ENCODE results near the gene DUSP12.
"Not testable (repeated sequence)": the region's sequence is repeated elsewhere in the genome, so short reads cannot be mapped to it uniquely, and the experiment has no call there.

The DUSP12 gene

GRCh38 chr1:161727256-161727924, 22.2 kb upstream of the DUSP12 start:
- DNase-seq: peak; percentile 20

DNA sequence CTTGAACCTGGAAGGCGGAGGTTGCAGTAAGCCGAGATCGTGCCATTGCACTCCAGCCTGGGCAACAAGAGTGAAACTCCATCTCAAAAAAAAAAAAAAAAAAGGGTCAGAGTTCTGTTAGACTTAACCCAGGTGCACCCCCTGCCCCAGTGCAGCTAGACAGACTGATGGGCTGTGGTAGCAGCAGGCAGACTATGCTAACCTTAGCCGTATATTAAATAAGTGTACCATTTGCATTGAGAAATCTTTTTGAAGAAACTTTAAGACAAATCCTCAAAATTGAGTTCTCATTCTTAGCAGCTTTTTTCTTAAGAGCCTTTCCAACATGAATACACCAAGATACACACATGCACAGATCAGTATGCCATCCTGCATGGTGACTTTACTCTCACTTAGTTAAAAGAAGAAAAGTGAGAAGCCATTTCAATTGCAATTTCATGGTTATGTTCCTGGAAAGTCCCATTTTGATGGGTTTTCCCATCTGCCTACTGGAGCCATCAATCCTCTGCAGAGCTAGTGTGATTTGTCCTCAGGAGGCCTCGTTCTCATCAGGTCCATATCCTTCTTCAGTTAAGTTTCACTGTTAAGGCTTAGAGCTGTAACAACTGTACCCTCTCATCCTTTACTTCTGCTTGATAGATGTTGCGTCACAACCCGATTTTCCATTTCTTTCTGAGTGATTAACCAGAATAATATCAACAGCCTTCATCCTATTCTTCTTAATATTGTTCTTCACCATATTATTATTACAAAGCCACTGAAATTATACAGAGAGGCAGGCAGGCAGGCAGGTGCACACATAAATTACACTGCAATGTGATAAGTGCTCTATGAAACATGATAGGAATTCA, 21.0 kb upstream of the DUSP12 start:
- no peak for DNase-seq

DNA sequence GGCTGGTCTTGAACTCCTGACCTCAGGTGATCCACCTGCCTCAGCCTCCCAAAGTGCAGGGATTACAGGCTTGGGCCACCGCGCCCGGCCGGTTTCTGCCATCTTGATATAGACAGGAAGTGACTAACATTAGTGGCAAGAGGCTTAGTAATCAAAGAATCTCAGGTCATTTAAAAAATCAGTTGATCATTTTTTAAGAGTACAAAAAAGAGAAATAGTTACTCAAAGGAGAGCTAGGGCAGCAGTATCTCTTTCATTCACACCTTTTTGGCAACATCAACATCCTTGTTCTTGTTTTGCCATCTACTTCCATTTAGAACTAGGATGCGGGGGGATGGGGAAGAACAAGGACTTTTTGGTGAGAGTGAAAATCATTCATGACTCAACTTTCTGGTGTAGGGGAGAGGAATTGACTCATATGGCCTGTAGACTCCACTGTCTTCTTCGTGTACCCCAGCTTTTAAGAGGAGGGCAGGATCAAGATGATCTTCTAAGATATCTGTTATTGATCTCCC, 19.5 kb upstream of the DUSP12 start:
- DNase-seq: no peak

DNA sequence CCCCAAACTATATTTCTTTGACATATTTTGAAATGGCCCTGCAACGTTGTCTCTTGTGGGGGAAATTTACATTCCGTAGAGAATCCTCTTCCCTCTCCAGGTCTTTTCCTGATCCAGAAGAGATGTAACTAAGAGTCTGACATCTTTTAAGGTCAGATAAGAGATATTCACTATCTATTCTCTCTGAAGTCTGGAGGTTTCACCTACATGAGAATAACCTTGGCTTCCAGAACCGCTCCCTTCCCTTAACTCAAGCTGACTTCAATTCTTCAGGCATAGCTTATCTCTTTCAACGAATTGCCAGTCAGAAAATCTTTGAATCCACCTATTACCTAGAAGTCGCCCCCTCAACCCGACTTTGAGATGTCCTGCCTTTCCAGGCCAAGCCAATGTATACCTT, 18.3 kb upstream of the DUSP12 start:
- DNase-seq: no peak

- DNase-seq: no peak
These were observed 17.4 kb upstream of the DUSP12 start for GRCh38 chr1:161731981-161732718.

- DNase-seq: no peak
These were observed 16.1 kb upstream of the DUSP12 start for GRCh38 chr1:161733526-161733925.

DNA sequence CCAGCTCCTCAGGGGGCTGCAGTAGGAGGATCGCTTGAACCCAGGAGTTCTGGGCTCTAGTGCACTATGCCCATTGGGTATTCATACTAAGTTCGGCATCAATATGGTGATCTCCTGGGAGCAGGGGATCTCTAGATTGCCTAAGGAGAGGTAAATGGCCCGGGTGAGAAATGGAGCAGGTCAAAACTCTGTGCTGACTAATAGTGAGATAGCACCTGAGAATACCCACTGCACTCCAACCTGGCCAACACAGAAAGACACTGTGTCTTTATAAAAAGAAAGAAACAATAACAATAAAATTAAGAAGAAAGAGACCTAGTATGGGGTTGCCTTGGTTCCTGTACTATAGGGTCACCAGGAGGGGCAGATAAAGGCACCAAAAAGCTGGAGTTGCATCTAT, 13.7 kb upstream of the DUSP12 start:
- no peak for DNase-seq

GRCh38 chr1:161736335-161736969, 13.1 kb upstream of the DUSP12 start:
- no peak for DNase-seq

DNA sequence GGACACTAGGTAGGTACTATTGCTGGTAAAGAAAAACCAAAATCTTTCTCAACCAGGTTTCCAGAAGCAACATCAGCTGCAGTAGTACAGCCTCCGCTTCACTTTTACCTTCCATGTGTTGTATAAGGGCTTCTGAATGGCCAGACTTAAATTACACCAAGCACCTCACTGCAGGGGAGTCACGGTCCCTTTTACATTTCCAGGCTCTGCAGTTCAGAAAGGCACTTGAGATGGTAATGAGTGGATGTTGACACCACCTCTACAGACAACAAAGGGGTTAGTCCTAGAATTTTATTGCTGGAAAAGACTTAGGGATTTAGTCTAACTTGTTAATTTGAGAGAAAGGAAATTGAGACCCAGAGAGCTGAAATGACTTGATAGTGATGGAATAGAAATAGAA, 12.0 kb upstream of the DUSP12 start:
- DNase-seq: no peak

GRCh38 chr1:161738627-161739287, 10.8 kb upstream of the DUSP12 start:
- DNase-seq: peak; percentile 20

DNA sequence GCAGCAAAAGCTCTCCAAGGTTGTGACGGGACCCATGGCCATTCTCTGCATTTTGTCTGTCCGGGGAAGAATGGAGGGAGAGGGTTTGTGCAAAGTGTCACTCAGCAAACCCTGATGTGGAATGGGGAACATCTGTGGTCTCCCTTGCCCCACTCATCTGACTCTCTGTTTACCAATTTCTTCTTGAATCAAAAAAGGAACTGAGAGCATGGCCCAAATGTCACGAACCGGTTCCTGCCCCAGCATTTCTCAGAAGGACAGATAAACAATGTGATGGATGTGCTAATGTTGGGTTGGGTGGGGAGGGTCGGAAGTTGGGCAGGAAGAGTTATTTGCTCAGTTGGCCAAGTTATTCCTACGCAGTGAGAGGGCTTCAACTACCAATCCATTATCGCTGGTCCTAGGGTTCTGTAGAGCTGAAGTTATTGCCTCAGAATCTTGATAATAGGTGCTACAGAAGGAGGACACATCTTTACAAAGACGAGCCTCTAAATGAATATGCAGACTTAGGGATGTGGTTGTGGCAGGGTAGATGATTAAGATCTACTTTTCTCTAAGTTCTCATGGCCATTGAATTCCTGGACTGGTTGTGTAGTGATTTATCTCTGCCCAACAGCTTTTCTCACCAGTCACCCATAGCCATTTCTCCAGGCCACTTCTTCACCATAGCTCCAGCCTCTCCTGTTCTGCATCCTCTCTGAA, 9.6 kb upstream of the DUSP12 start:
- DNase-seq: no peak

DNA sequence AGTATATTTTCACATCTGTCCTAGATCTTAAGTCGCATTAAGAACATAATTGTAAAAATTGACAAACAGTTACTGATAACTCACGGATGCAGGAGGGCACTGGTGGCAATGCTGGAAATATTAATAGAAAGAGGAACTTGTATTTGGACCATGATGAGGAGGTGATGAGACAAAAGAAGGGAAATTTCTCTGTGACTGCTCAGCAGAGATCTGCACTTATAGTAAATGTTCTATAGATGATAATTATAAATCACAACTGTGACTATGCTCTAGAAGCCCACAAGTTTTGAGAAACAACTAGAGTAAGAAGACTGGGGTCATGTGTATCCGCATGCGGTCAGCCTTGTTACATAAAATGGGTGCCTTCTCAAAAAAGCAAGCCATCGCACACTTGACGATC, 8.7 kb upstream of the DUSP12 start:
- DNase-seq: no peak

- no peak for DNase-seq
These were observed 6.4 kb upstream of the DUSP12 start for GRCh38 chr1:161743231-161743630.

DNA sequence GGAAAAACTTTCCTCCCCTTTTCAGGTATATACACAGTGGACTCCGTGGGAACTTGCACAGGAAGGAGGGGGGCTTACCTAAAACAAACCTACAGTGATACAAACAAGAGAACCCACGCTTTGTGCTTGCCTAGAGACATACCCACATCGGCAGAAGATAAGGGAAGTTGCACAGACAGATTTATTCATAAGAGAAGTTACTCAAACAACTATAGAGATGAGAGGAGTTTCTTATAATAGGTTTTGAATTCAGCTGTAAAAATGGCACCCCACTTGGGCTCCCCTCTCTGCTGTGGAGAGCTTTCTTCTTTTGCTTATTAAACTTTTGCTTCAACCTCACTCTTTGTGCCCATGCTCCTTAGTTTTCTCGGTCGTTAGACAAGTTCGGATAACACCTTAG, 1.8 kb upstream of the DUSP12 start:
- DNase-seq: no peak

- peak; percentile 27 for DNase-seq
These were observed 14.0 kb downstream of the DUSP12 start for GRCh38 chr1:161763522-161764098.

DNA sequence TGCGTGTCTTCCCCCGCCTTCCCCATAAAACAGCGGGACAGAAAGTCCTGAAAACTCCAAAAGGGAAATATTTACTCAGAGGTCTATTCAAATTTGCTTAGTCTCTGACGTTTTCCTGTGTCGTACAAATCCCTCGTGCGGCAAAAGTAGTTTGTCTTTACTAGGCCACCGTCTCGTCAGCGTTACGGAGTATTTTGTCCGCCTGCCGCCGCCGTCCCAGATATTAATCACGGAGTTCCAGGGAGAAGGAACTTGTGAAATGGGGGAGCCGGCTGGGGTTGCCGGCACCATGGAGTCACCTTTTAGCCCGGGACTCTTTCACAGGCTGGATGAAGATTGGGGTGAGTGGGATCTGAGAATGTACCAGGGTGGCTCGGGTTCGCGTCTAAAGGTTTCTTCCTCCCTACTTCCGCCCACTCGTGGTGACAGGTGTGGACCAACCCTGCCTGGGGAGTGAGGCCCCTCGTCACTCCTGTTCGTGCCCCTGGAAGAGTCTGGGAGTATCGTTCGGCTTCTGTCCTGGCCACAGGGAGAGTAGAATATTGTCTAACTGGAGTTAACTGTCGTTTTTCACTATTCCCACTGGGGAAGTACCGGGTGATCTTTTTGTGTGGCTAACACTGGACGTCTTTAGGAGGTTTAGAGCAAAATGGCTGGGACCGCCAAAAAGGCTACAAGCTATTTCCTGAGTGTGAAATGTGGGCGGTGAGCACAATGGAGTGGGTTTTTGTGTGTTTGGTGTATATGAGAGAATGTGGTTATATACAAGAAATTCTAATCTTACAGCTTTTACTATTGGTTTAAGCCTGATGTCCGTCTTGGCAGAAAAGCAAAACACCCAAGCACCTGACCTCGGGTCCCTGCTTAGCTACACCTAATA, 16.8 kb downstream of the DUSP12 start, which contains the start of gene ATF6:
ATF6 (plus strand) TSS at position 219 of the 880 bp plus-strand sequence; CDS start at position 260, 41 bp downstream.
- peak; percentile 61 for DNase-seq

GRCh38 chr1:161768461-161768860, 18.9 kb downstream of the DUSP12 start:
- no peak for DNase-seq

DNA sequence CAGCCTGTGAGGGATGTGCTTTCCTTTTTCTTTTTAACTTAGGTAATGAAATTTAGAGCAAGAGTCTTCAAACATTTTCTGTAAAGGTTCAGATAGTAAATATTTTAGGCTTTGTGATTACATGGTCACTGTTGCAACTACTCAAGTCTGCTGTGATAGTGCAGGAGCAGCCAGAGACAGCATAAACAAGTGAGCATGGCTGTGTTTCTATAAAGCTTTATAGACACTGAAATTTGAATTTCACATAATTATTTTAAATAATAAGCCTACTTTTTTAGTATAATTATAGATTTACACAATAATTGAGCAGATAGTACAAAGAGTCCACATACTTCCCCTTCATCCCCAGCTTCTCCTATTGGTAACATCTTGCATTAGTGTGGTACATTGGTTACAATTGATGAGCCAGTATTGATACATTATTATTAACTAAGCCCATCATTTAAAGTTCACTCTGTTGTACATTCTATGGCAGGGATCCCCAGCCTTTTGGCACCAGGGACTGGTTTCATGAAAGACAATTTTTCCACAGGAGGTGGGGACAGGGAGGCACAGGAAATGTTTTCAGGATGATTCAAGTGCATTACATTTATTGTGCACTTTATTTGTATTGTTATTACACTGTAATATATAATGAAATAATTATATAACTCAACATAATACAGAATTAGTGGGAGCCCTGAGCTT, 19.5 kb downstream of the DUSP12 start:
- DNase-seq: no peak

DNA sequence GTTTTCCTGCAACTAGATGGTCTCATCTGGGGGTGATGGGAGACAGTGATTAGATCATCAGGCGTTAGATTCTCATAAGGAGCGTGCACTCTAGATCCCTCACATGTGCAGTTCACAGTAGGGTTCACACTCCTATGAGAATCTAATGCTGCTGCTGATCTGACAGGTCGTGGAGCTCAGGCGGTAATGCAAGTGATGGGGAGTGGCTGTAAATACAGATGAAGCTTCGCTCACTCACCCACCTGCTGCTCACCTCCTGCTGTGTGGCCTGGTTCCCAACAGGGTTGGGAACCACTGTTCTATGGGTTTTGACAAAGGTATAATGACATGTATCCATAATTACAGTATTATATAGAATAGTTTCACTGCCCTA, 20.1 kb downstream of the DUSP12 start:
- not testable (repeated sequence) for DNase-seq

GRCh38 chr1:161770250-161770649, 20.7 kb downstream of the DUSP12 start:
- DNase-seq: no peak

Measured in T-helper 9 cell (primary cell).